DOHH2 (cell line): Measurements from ENCODE around the gene GPR78.
"Not testable (repeated sequence)": the region's sequence is repeated elsewhere in the genome, so short reads cannot be mapped to it uniquely, and the experiment has no call there.

ENCODE experiments used
- H3F3A ChIP-seq: fragments of 200-600 bp; sonication (generic), shearing (Covaris generic); 2 replicates; pipeline ENCODE4 v1.6.0; 2016; ENCODE audit warnings: antibody characterized with exemption, mild to moderate bottlenecking; ENCODE audit not compliant: control insufficient read depth, insufficient read depth
- H3K27ac ChIP-seq: fragments of 200-600 bp; sonication (generic); 2 replicates; pipeline ENCODE4 v1.5.1; 2014; ENCODE audit warnings: low read depth, mild to moderate bottlenecking, low read length, moderate library complexity
- H3K27me3 ChIP-seq: fragments of 200-600 bp; sonication (generic); 2 replicates; pipeline ENCODE4 v1.6.1; 2014; ENCODE audit warnings: mild to moderate bottlenecking, low read length, mixed read lengths; ENCODE audit not compliant: control insufficient read depth
- H3K36me3 ChIP-seq: fragments of 200-600 bp; sonication (generic); 2 replicates; pipeline ENCODE4 v1.6.1; 2014; ENCODE audit warnings: mild to moderate bottlenecking, low read length, moderate library complexity, mixed read lengths; ENCODE audit not compliant: control insufficient read depth
- H3K4me1 ChIP-seq: fragments of 200-600 bp; sonication (generic); 2 replicates; pipeline ENCODE4 v1.6.1; 2014; ENCODE audit warnings: mild to moderate bottlenecking, low read length, mixed read lengths; ENCODE audit not compliant: control insufficient read depth
- H3K4me2 ChIP-seq: fragments of 200-600 bp; sonication (generic); 2 replicates; pipeline ENCODE4 v1.6.0; 2014; ENCODE audit warnings: mild to moderate bottlenecking, low read length, moderate library complexity
- H3K4me3 ChIP-seq: fragments of 200-600 bp; sonication (generic); 2 replicates; pipeline ENCODE4 v1.5.1; 2014; ENCODE audit warnings: mild to moderate bottlenecking, low read length, mixed read lengths
- H3K79me2 ChIP-seq: fragments of 200-600 bp; sonication (generic); 2 replicates; pipeline ENCODE4 v1.6.1; 2014; ENCODE audit warnings: mild to moderate bottlenecking, low read length, mixed read lengths; ENCODE audit not compliant: control insufficient read depth
- H3K9me2 ChIP-seq: fragments of 200-600 bp; sonication (generic); replicated peaks from 2 replicates; pipeline ENCODE4 v1.6.1; 2014; ENCODE audit warnings: mild to moderate bottlenecking, low read length, mixed read lengths; ENCODE audit not compliant: control insufficient read depth
- H3K9me3 ChIP-seq: fragments of 200-600 bp; sonication (generic); 2 replicates; pipeline ENCODE4 v1.6.1; 2014; ENCODE audit warnings: antibody characterized with exemption, low read length, mixed read lengths; ENCODE audit not compliant: control insufficient read depth, insufficient read depth
- H4K20me1 ChIP-seq: fragments of 200-600 bp; sonication (generic); 2 replicates; pipeline ENCODE4 v1.6.0; 2014; ENCODE audit warnings: low read depth, mild to moderate bottlenecking, antibody characterized with exemption, low read length, moderate library complexity; ENCODE audit not compliant: control insufficient read depth, insufficient read depth

Gene GPR78

DNA sequence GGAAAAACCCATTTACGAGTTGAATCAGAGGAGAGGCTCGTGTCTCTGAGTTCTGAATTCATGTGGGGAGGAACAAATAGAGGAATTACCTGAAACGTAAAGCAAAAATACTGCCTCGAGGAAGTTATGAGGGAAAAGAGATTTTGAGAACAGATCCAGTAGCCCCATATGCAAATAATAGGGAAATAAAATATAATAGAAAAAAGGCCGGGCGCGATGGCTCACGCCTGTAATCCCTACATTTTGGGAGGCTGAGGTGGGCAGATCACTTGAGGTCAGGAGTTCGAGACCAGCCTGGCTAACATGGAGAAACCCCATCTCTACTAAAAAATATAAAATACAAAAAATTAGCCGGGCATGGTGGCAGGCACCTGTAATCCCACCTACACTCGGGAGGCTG, 54.6 kb downstream of the GPR78 start:
- H3K27me3 ChIP-seq, H3K4me1 ChIP-seq, H4K20me1 ChIP-seq, H3K36me3 ChIP-seq, H3K27ac ChIP-seq, H3F3A ChIP-seq, H3K9me2 ChIP-seq, H3K4me3 ChIP-seq, H3K79me2 ChIP-seq, H3K9me3 ChIP-seq, H3K4me2 ChIP-seq: not testable (repeated sequence)

DNA sequence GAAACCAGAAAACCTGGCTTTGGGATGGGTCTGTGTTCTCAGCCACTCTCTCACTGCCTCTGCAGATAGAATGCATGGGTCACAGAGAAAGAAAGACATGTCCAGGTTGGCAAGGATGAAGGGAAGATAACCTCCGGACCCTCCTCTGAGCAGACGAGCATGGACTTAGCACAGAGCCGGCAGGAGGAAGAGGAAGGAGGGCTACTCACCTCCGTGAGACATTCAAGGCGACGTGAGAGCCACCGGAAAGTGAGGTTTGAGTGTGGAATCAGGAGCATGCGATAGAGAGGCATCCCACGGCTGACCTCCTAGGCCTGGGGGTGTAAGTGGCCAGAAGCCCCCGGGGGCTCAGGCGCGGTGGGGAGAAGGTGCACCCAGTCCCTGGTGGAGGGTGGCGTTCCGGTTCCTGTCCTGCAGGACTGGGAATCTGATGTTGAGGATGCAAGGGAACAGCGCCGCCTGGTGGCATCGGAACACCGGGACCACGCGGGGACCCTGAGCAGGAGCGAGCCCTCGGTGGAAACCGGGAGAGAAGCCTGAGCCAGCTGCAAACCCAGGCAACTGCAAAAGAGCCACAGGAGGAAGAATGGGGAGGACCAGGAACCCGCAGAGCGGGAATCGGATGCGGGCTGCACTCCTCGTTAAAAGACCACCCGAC, 55.8 kb downstream of the GPR78 start:
- H3K9me3 ChIP-seq, H3K79me2 ChIP-seq, H3K36me3 ChIP-seq, H3K27me3 ChIP-seq, H3K27ac ChIP-seq, H3F3A ChIP-seq, H3K4me2 ChIP-seq, H3K9me2 ChIP-seq, H3K4me3 ChIP-seq, H4K20me1 ChIP-seq, H3K4me1 ChIP-seq: not testable (repeated sequence)
